Measurements from ENCODE around the gene GPR55. TPM values are rescaled to one million over a fixed set of nuclear protein-coding genes. Genes with fewer than 3 reads are reported as not detected.
A peak's percentile ranks its signal among the peaks of the same experiment; 100 is the strongest.

Gene GPR55
- total and polyA plus RNA-seq, 2 of the 4 experiments (the other 2 are of a cell fraction), result 0.03 TPM; not detected in 1

DNA sequence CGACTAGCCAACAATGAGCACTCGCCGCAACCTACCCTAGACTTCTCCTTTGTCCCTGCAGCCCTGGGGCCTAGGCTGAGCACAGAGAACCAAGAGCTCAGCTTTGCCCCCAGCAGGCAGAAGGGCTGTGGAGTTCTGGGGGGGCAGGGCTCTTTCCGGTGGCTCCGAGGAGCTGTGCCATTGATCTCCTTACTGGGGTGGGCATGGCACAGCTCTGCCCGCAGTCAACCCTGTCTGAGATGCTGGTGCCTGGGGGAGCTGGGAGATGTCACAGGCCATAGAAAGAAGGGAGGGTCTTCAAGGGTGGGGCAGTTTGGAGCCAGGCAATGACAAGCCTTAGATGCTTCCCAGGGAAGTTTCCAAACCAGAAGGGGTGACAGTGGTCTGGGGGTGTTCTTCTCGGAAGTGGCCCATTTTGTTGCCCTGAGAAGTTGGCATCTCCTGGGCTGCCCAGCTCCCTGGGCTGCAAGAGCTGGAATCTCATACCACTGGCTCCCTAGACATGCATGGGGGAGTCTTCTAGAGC lies 14.1 kb upstream of the GPR55 start:
- no peaks in the 10 kb centered on the region for H3K9me3 ChIP-seq (ENCODE audit: control insufficient read depth, insufficient read depth, low read length)
- dilution Hi-C loops (cut with HindIII; ENCODE audit: low sequenced_read_pairs, unreplicated experiment) (no loop called here), in situ Hi-C loops (cut with MboI; ENCODE audit: low sequenced_read_pairs) (no loop called here), intact Hi-C loops (cut with micrococcal nuclease) (no loop called here)
- H2AK9ac ChIP-seq (replicated peaks; ENCODE audit: low read depth, low read length, poor library complexity), result no peak overlapping the region
- no peak overlapping the region for H3K14ac ChIP-seq (replicated peaks; ENCODE audit: low read depth, low read length)
- H3K18ac ChIP-seq (ENCODE audit: low read depth, low read length), result no peak overlapping the region
- H2AFZ ChIP-seq (replicated peaks; ENCODE audit: low read length, poor library complexity), result peak overlapping the region; percentile 11
- H2BK20ac ChIP-seq (ENCODE audit: low read depth, low read length), result no peak overlapping the region
- ChIA-PET CTCF (no interaction called here), POLR2A (ENCODE audit: unreplicated experiment) (no interaction called here)
- no peaks in the 10 kb centered on the region for H3K79me1 ChIP-seq (ENCODE audit: low read depth in 1 of 2, low read length in 2 of 2)
- no peak overlapping the region for H2BK120ac ChIP-seq (ENCODE audit: low read depth, low read length)
- H4K20me1 ChIP-seq (ENCODE audit: insufficient read depth, low read length), result no peaks in the 10 kb centered on the region
- H4K91ac ChIP-seq (ENCODE audit: insufficient read depth, low read depth, low read length), result no peak overlapping the region
- H3K9ac ChIP-seq (ENCODE audit: low read depth, low read length), result no peak overlapping the region
- peaks cover 14% of the 10 kb centered on the region for H3K27me3 ChIP-seq (ENCODE audit: control insufficient read depth, insufficient read depth, low read length)
- no peak overlapping the region for H2BK5ac ChIP-seq (ENCODE audit: low read depth, low read length, poor library complexity, severe bottlenecking)
- H3K9me1 ChIP-seq (ENCODE audit: insufficient read depth, low read length), result no peaks in the 10 kb centered on the region
- TF ChIP-seq MAZ (IDR thresholded peaks at IDR 0.05; ENCODE audit: borderline replicate concordance, low read depth, low read length), result no peak
- 90% methylated on average over 2 of the region's 7 CpGs; no CpG with 5 or more reads in 1 of the 2 experiments for WGBS, 2 experiments (ENCODE audit: extremely low coverage in 2 of 2, insufficient read length in 1 of 2)
- no peak overlapping the region for H3K27ac ChIP-seq (ENCODE audit: insufficient read depth, low read length)
- no TSS peak for BruUV-seq (replicated peaks)
- no peak overlapping the region for H3K4me2 ChIP-seq (ENCODE audit: low read depth, low read length)
- ATAC-seq (ENCODE audit: low read depth), result no peak
- no peak overlapping the region for H3K23ac ChIP-seq (ENCODE audit: low read depth, low read length)
- H2AK5ac ChIP-seq (ENCODE audit: low read depth, low read length), result no peak overlapping the region
- no peak for DNase-seq
- H3K4ac ChIP-seq (ENCODE audit: low read depth, low read length), result no peak overlapping the region
- H2BK15ac ChIP-seq (ENCODE audit: low read depth, low read length), result no peak overlapping the region
- H3K4me1 ChIP-seq (ENCODE audit: control insufficient read depth, insufficient read depth, low read length), result no peaks in the 10 kb centered on the region
- no peaks in the 10 kb centered on the region for H3K36me3 ChIP-seq (ENCODE audit: control insufficient read depth, insufficient read depth, low read length)
- no peak overlapping the region for H4K8ac ChIP-seq (ENCODE audit: low read depth in 2 of 2, low read length in 2 of 2)
- no peak overlapping the region for H4K5ac ChIP-seq (ENCODE audit: low read depth, low read length)
- no peak overlapping the region for H3K4me3 ChIP-seq (ENCODE audit: insufficient read depth, low read depth, low read length)
- no peak overlapping the region for H3K56ac ChIP-seq (ENCODE audit: extremely low read depth, insufficient read depth, low read length)

Measured in IMR-90 (cell line).